SK-N-SH (cell line): ENCODE measurements around the gene RPL3. TPM values are rescaled to one million over a fixed set of nuclear protein-coding genes. Genes with fewer than 3 reads are reported as not detected.

Source experiments
- CTCF ChIA-PET: fragments of 300-600, 350-600 bp; formaldehyde crosslinking; extraction: SDS; loops from one replicate; lab custom pipeline; 2021; lab: Yijun Ruan, JAX
- POLR2A ChIA-PET: fragments of 350-600 bp; sonication (Branson Sonifier 250); formaldehyde crosslinking; extraction: SDS; loops from one replicate; lab custom pipeline; 2020; ENCODE audit warnings: antibody characterized with exemption, inconsistent platforms; lab: Yijun Ruan, JAX
- DNase-seq: peaks from one replicate; pipeline ENCODE4 v3.0.0; 2012
- H2AFZ ChIP-seq: fragments of 200-600 bp; sonication (generic); 2 replicates; pipeline ENCODE4 v1.8.1; 2016; ENCODE audit warnings: antibody characterized with exemption, mild to moderate bottlenecking, low read depth
- H3F3A ChIP-seq: fragments of 200-600 bp; sonication (generic); replicated peaks from 2 replicates; pipeline ENCODE3; 2016; ENCODE audit warnings: antibody characterized with exemption, mild to moderate bottlenecking; ENCODE audit not compliant: insufficient read depth
- H3K27ac ChIP-seq, 2 experiments: fragments of 200-500 bp in 1 of 2; fragments of 200-600 bp in 1 of 2; sonication (Bioruptor generic) in 1 of 2; sonication (generic), shearing (Covaris generic) in 1 of 2; 2 replicates each; pipeline versions ENCODE4 v1.5.1 to v1.6.1; 2014 to 2016; ENCODE audit warnings: low read depth in 2 of 2, inconsistent platforms in 1 of 2, low read length in 1 of 2, mild to moderate bottlenecking in 1 of 2, mixed read lengths in 1 of 2
- H3K27me3 ChIP-seq: fragments of 200-600 bp; sonication (generic), shearing (Covaris generic); 2 replicates; pipeline ENCODE4 v1.6.1; 2016; ENCODE audit warnings: mixed run types; ENCODE audit not compliant: insufficient read depth
- H3K36me3 ChIP-seq, 2 experiments: fragments of 200-500 bp in 1 of 2; fragments of 200-600 bp in 1 of 2; sonication (Bioruptor generic) in 1 of 2; sonication (generic) in 1 of 2; replicated peaks in 1 of 2; 2 replicates each; pipeline versions ENCODE3 to v1.5.1; 2014 to 2016; ENCODE audit warnings: low read length in 1 of 2, mild to moderate bottlenecking in 1 of 2; ENCODE audit not compliant: insufficient read depth in 2 of 2, control insufficient read depth in 1 of 2
- H3K4me1 ChIP-seq, 2 experiments: fragments of 200-500 bp in 1 of 2; fragments of 200-600 bp in 1 of 2; sonication (Bioruptor generic) in 1 of 2; sonication (generic), shearing (Covaris generic) in 1 of 2; 2 replicates each; pipeline versions ENCODE4 v1.5.1 to v1.6.1; 2014 to 2016; ENCODE audit warnings: low read depth in 1 of 2, low read length in 1 of 2, mixed run types in 1 of 2; ENCODE audit not compliant: insufficient read depth in 2 of 2, control insufficient read depth in 1 of 2
- H3K4me2 ChIP-seq: fragments of 200-600 bp; sonication (generic), shearing (Covaris generic); 2 replicates; pipeline ENCODE4 v1.6.1; 2017; ENCODE audit warnings: mixed run types
- H3K4me3 ChIP-seq, 2 experiments: fragments of 200-500 bp in 1 of 2; fragments of 200-600 bp in 1 of 2; sonication (Bioruptor generic) in 1 of 2; sonication (generic), shearing (Covaris generic) in 1 of 2; 2 replicates each; pipeline versions ENCODE4 v1.5.1 to v1.8.1; 2014 to 2016; ENCODE audit warnings: low read depth in 2 of 2, inconsistent platforms in 1 of 2, low read length in 1 of 2, mild to moderate bottlenecking in 1 of 2, mixed read lengths in 1 of 2, moderate library complexity in 1 of 2
- H3K79me2 ChIP-seq: fragments of 200-600 bp; sonication (generic); 2 replicates; pipeline ENCODE4 v1.8.1; 2017; ENCODE audit warnings: mild to moderate bottlenecking; ENCODE audit not compliant: insufficient read depth
- H3K9ac ChIP-seq: fragments of 200-600 bp; sonication (generic); 2 replicates; pipeline ENCODE4 v1.6.1; 2017; ENCODE audit warnings: mixed run types
- H3K9me2 ChIP-seq: fragments of 200-600 bp; sonication (generic); 2 replicates; pipeline ENCODE4 v1.6.1; 2017; ENCODE audit warnings: mixed run types
- H3K9me3 ChIP-seq: fragments of 200-600 bp; sonication (generic); 2 replicates; pipeline ENCODE4 v1.6.1; 2017; ENCODE audit warnings: mixed run types, mild to moderate bottlenecking, moderate library complexity
- H4K20me1 ChIP-seq: fragments of 200-600 bp; sonication (generic); 2 replicates; pipeline ENCODE4 v1.6.1; 2017; ENCODE audit warnings: mild to moderate bottlenecking, mixed run types; ENCODE audit not compliant: insufficient read depth
- CHD2 ChIP-seq: fragments of 150-350 bp; IDR thresholded peaks from 2 replicates; pipeline ENCODE4 v1.6.1; 2018; ENCODE audit warnings: low read length; ENCODE audit not compliant: partially characterized antibody
- ELF1 ChIP-seq: IDR thresholded peaks from 2 replicates; pipeline ENCODE4 v1.4.0; 2012
- EZH2phosphoT487 ChIP-seq: fragments of 200-600 bp; sonication (generic); IDR thresholded peaks from 2 replicates; pipeline ENCODE4 v1.6.1; 2017; ENCODE audit warnings: low read depth, mixed run types, mild to moderate bottlenecking, antibody characterized with exemption, moderate library complexity, borderline replicate concordance
- FOSL2 ChIP-seq: IDR thresholded peaks from 2 replicates; pipeline ENCODE4 v1.4.0; 2012; ENCODE audit warnings: low read depth, mild to moderate bottlenecking, moderate library complexity, borderline replicate concordance
- GATA2 ChIP-seq: sonication (generic); formaldehyde crosslinking; IDR thresholded peaks from 2 replicates; pipeline ENCODE4 v1.5.0; 2020; ENCODE audit warnings: mild to moderate bottlenecking, missing genetic modification reagents
- JUND ChIP-seq: IDR thresholded peaks from 2 replicates; pipeline ENCODE4 v1.4.0; 2012
- MEF2A ChIP-seq: IDR thresholded peaks from 2 replicates; pipeline ENCODE4 v1.4.0; 2012; ENCODE audit warnings: low read depth, borderline replicate concordance
- MXI1 ChIP-seq: IDR thresholded peaks from 2 replicates; pipeline ENCODE4 v1.6.1; 2012; ENCODE audit warnings: mild to moderate bottlenecking, low read depth, low read length, improper control_type of control experiment
- RFX5 ChIP-seq: IDR thresholded peaks from 2 replicates; pipeline ENCODE4 v1.6.1; 2012; ENCODE audit warnings: mild to moderate bottlenecking, improper control_type of control experiment, low read length
- RXRA ChIP-seq: IDR thresholded peaks from 2 replicates; pipeline ENCODE4 v1.4.0; 2012; ENCODE audit warnings: low read depth, mild to moderate bottlenecking, borderline replicate concordance
- SIN3A ChIP-seq: IDR thresholded peaks from 2 replicates; pipeline ENCODE4 v1.6.1; 2012; ENCODE audit warnings: low read depth, mild to moderate bottlenecking, low read length, moderate library complexity, borderline replicate concordance
- SMC3 ChIP-seq: IDR thresholded peaks from 2 replicates; pipeline ENCODE4 v1.6.1; 2012; ENCODE audit warnings: low read depth, low read length, improper control_type of control experiment
- TCF12 ChIP-seq: IDR thresholded peaks from 2 replicates; pipeline ENCODE4 v1.4.0; 2012
- YY1 ChIP-seq: IDR thresholded peaks from 2 replicates; pipeline ENCODE4 v1.4.0; 2012; ENCODE audit warnings: low read depth, mild to moderate bottlenecking
- WGBS: methylation state at CpG from one replicate; pipeline ENCODE4 v1.1.6; 2017; ENCODE audit warnings: low lambda C conversion rate; 5-methylcytosine and 5-hydroxymethylcytosine counted together
- polyA plus RNA-seq, 3 experiments: library from polyadenylated mRNA; depleted of rRNA; stranded (reverse); fragments of >200 nt; gene quantifications; 2 replicates each; pipeline ENCODE4 v1.2.3, GENCODE V29; 2012
- TF ChIP-seq, protein P1 (sequence below): fragments of 150-350 bp; IDR thresholded peaks from 2 replicates; pipeline ENCODE4 v1.6.1; 2017; ENCODE audit warnings: antibody characterized with exemption, low read length, low read depth, borderline replicate concordance
- TF ChIP-seq, protein P2 (sequence below): IDR thresholded peaks from 2 replicates; pipeline ENCODE4 v1.6.1; 2012; ENCODE audit warnings: mild to moderate bottlenecking, low read depth, low read length, moderate library complexity
- TF ChIP-seq, protein P3 (sequence below): fragments of 200-600 bp; sonication (generic); IDR thresholded peaks from 2 replicates; pipeline ENCODE4 v1.6.1; 2017; ENCODE audit warnings: antibody characterized with exemption, mild to moderate bottlenecking, moderate library complexity

The RPL3 gene
- polyA plus RNA-seq, 1 of the 3 experiments (the other 2 are of a cell fraction), result 4,976 TPM

DNA sequence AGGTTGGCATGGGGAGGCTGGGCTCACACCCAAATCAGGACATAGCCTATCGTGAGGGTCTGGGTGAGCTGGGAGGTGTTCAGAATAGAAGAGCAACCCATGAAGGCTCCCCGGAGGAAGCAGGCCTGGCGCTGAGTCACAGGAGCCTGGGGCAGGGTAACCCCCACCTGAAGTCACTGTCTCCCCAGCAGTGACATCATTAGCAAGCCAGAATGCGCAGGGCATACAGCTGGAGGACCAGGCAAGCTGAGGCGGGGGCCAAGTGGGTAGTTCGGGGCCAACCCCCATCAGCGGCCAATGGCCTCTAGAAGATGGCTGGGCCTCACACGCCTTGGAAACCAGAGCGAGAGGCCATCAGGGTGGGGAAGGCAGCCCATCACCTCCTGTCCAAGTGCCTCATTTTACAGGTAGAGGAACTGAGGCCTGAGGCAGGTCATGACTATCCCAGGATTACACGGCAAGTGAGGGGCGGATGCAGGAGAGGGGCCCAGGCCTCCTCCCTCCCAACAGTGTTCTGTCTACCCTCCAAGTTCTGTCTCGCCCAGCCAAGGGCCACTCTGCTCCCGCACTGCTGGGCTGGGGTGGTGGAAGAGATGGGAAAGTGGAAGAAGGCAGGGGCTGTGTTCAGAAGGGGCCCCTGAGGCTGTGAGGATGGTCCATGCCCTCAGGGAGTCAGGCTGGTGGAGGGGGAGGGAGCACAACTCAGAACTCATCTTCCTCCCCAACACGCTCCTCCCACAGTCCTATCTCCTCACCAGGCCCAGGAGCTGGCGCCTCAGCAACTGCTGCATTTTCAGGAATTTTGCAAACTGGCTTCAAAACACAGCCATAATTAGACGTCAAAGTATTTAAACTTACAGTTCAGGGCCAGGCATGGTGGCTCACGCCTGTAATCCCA, 24.6 kb downstream of the RPL3 start:
- POLR2A ChIA-PET, result interaction anchor here (0.6 kb wide), 1 partner anchor 13 kb away, joined by 3 read pairs; no protein-coding TSS in a partner anchor
- H3K27me3 ChIP-seq, result no peaks in the 10 kb centered on the region
- H3K79me2 ChIP-seq, result no peaks in the 10 kb centered on the region
- no peaks in the 10 kb centered on the region for H3K36me3 ChIP-seq
- CTCF ChIA-PET, result no interaction called here
- no peaks in the 10 kb centered on the region for H4K20me1 ChIP-seq
- H3K27ac ChIP-seq, result no peak overlapping the region
- 84% methylated on average over 4 of the region's 17 CpGs for WGBS
- DNase-seq, result no peak
- H2AFZ ChIP-seq, result no peak overlapping the region
- H3K9me3 ChIP-seq, result no peaks in the 10 kb centered on the region
- H3K9me2 ChIP-seq, result no peaks in the 10 kb centered on the region
- no peaks in the 10 kb centered on the region for H3F3A ChIP-seq
- no peak overlapping the region for H3K4me3 ChIP-seq
- peaks cover 0 to 7% of the 10 kb centered on the region in 2 experiments; a peak in 3 of 4 replicates for H3K4me1 ChIP-seq
- H3K9ac ChIP-seq, result no peak overlapping the region
- TF ChIP-seq TCF12 (no peak), SMC3 (no peak), FOSL2 (no peak), RXRA (no peak), GATA2 (CRISPR knock-in tag) (no peak), CHD2 (no peak), EZH2phosphoT487 (no peak), JUND (no peak), MEF2A (no peak), SIN3A (no peak), MXI1 (no peak), ELF1 (no peak), YY1 (no peak), RFX5 (no peak)
- TF ChIP-seq, protein P1, sequence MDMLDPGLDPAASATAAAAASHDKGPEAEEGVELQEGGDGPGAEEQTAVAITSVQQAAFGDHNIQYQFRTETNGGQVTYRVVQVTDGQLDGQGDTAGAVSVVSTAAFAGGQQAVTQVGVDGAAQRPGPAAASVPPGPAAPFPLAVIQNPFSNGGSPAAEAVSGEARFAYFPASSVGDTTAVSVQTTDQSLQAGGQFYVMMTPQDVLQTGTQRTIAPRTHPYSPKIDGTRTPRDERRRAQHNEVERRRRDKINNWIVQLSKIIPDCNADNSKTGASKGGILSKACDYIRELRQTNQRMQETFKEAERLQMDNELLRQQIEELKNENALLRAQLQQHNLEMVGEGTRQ, result no peak
- TF ChIP-seq, protein P2, sequence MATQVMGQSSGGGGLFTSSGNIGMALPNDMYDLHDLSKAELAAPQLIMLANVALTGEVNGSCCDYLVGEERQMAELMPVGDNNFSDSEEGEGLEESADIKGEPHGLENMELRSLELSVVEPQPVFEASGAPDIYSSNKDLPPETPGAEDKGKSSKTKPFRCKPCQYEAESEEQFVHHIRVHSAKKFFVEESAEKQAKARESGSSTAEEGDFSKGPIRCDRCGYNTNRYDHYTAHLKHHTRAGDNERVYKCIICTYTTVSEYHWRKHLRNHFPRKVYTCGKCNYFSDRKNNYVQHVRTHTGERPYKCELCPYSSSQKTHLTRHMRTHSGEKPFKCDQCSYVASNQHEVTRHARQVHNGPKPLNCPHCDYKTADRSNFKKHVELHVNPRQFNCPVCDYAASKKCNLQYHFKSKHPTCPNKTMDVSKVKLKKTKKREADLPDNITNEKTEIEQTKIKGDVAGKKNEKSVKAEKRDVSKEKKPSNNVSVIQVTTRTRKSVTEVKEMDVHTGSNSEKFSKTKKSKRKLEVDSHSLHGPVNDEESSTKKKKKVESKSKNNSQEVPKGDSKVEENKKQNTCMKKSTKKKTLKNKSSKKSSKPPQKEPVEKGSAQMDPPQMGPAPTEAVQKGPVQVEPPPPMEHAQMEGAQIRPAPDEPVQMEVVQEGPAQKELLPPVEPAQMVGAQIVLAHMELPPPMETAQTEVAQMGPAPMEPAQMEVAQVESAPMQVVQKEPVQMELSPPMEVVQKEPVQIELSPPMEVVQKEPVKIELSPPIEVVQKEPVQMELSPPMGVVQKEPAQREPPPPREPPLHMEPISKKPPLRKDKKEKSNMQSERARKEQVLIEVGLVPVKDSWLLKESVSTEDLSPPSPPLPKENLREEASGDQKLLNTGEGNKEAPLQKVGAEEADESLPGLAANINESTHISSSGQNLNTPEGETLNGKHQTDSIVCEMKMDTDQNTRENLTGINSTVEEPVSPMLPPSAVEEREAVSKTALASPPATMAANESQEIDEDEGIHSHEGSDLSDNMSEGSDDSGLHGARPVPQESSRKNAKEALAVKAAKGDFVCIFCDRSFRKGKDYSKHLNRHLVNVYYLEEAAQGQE, result no peak
- TF ChIP-seq, protein P3, sequence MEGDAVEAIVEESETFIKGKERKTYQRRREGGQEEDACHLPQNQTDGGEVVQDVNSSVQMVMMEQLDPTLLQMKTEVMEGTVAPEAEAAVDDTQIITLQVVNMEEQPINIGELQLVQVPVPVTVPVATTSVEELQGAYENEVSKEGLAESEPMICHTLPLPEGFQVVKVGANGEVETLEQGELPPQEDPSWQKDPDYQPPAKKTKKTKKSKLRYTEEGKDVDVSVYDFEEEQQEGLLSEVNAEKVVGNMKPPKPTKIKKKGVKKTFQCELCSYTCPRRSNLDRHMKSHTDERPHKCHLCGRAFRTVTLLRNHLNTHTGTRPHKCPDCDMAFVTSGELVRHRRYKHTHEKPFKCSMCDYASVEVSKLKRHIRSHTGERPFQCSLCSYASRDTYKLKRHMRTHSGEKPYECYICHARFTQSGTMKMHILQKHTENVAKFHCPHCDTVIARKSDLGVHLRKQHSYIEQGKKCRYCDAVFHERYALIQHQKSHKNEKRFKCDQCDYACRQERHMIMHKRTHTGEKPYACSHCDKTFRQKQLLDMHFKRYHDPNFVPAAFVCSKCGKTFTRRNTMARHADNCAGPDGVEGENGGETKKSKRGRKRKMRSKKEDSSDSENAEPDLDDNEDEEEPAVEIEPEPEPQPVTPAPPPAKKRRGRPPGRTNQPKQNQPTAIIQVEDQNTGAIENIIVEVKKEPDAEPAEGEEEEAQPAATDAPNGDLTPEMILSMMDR, result no peak
- TF ChIP-seq, all 33 proteins: peak for 0
- no peak overlapping the region for H3K4me2 ChIP-seq
